GM21786 (cell line): ENCODE data around the gene TBC1D16.

ENCODE experiments used
- ATAC-seq: cut with Tn5 transposase; IDR thresholded peaks from one replicate; pipeline ENCODE4 v1.9.1; 2021; ENCODE audit not compliant: unreplicated experiment

Gene TBC1D16

DNA sequence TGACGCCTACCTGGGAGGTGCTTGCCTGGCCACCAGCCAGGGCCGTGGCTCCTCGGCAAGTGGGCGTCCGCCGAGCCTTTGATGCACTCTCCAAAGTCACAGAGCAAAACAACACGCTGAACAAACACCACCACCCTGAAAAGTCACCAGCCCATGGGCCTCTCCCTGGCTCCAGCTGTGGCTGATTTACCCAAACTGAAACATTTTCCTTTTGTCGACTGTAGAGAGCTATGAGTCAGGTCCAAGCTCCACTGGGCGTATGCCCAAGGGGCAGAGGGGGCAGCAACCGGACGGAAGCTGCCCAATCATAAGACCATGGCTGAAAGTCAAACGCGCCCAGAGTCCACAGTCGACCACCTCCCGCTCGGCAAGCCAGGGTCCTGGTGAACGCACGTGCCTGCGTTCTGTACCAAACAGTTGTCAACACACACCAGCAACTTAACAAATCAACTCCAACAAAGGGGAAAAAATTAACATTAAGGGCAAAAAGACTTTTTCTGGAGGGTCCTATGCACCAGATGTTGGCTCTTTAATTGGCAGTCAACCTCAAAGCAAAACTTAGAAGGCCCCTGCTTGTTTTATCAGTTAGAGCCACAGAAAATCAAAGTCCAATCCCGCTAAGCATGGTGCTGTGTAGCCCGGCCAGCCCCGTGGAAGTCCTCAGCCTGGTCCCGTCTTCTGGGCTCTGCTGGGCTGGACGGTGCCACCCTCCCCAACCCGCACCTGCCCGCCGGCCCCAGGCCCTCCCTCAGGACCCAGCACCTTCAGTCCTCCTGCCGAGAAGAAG, 47.3 kb downstream of the TBC1D16 start:
- no peak for ATAC-seq

DNA sequence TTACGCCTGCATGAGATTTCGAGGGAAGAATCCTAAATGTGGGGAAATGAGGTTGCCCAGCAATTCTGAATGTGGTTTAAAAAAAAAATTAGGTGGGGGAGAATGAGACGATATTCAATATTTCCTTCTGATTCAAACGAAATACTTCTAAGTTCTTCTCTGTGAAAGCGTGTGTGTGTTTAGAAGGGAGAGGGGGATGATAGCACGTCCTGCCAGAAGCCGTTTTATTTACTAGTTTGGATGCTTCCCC, 47.8 kb downstream of the TBC1D16 start:
- ATAC-seq, result no peak

DNA sequence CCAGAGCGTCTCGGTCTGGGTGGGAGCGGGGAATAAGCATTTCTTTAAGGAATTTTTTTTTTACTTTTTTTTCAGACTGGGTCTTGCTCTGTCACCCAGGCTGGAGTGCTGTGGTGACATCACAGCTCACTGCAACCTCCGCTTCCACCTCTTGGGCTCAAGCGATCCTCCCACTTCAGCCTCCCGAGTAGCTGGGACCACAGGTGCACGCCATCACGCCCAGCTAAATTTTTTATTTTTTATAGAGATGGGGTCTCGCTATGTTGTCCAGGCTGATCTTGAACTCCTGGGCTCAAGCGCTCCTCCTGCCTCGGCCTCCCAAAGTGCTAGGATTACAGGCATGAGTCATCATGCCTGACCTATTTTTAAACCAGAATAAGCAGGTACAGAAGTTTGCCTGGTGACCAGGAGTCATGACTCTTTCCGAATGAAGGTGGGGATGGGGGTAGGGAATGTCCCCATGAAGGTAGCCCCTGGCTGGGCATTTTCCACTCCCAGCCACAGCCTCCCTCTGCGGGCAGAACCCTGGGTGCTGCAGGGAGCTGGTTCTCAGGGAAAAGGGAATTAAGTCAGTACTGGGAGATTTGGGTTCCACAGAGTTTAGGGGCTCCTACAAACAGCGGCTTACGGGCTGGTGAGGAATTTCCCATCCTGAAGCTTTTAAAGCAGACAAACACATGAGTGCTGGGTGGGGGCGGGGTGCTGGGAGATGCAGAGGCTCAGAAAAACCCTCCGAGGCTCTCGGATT, 48.3 kb downstream of the TBC1D16 start:
- ATAC-seq, result no peak

DNA sequence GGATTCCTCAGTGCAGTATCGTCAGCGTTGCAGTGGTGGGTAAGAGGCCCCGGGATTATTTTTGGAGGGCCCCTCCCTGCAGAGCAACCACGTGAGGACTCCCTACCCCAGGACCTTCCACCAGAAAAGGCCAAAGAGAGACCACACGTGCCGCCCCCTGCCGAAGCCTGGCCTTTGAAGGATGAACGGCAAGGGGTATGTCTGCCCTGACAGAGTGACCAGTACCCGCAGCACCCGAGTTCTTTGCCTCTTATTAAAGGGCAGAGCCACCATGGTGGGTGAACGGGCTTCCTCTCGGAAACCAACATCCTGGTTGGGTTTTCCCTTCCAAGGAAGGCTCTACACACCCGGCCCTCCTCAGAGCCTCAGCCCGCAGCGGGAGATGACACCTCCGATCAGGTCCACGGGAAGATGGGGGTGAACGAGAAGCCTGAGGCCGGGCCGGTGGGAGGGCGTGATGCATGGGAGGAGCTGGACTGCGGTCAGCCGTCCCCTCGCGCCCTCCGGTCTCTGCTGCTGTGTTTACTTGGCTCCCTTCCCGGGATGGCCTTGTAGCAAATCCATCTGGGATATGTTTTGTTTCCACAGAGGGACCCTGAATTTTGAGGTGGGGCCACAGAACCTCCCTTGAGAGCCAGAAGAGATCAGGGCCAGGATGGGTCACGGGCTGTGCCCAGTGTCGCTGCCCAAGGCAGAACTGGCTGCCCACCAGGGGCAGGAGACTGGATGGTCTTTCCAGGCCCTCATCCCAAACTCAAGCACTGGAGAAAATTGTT, 49.1 kb downstream of the TBC1D16 start:
- no peak for ATAC-seq

DNA sequence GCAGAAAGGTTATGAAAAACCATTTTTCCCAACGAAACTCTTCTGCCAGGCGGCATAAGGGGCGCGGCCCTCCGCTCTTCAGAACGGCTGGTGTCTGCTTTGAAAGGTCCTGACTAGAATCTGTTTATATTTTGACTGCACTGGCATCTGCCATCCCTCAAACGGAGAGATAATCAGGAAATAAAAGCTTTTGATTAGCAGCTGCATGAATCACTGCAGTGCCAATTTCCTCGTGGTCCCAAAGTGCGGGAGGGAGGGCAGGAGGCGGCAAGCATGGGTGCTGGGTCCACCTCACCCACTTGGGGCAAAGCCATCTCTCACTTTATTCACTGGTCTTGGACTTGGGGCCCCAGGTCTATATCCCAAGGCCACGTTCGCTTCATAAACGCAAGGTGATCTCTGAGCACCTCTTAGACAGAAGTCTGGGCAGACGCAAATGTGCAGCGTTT, 49.7 kb downstream of the TBC1D16 start:
- no peak for ATAC-seq

DNA sequence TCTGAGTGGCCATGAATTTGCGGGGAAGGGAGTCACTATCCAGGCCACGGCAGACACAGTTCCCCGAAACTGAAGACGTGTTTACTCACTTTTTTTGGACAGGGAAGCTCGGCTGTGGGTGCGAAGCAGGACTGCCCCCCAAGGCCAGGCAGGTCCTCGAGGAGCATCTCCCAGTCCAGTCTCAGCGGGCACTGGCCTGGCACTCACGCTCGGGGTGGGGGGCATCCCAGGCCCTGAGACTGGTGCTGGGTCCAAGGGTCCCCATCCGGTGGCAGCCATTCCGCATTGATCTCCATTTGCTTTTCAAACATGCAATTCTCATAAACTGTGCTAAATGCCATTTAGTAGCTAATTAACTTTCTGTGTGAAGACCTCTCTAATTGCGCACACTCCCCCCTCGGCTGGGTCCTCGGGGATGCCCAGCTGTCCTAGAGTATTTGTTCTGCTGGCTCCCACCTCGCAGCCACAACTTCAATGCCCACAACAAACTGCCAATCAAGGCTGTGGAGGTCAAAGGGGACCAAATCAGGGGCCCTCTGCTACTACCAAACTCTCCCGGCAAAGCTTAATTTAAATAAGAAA, 50.2 kb downstream of the TBC1D16 start:
- ATAC-seq, result no peak

DNA sequence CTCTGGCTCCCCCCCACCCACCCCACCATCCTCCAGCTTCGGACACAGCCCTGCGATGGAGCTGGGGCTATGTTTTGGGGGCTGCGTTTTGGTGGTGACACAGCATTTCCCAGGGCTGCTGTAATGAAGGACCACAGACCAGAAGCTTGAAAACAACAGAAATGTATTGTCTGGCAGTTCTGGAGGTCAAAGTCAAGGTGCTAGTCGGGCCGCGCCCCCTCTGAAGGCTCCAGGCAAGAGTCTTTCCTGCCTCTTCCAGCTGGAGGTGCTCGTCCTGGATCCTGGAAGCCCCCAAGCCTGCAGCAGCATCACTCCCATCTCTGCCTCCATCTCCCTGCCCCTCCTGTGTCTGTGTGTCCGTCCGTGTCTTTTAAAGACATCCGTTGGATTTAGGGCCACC, 50.8 kb downstream of the TBC1D16 start:
- ATAC-seq, result no peak

DNA sequence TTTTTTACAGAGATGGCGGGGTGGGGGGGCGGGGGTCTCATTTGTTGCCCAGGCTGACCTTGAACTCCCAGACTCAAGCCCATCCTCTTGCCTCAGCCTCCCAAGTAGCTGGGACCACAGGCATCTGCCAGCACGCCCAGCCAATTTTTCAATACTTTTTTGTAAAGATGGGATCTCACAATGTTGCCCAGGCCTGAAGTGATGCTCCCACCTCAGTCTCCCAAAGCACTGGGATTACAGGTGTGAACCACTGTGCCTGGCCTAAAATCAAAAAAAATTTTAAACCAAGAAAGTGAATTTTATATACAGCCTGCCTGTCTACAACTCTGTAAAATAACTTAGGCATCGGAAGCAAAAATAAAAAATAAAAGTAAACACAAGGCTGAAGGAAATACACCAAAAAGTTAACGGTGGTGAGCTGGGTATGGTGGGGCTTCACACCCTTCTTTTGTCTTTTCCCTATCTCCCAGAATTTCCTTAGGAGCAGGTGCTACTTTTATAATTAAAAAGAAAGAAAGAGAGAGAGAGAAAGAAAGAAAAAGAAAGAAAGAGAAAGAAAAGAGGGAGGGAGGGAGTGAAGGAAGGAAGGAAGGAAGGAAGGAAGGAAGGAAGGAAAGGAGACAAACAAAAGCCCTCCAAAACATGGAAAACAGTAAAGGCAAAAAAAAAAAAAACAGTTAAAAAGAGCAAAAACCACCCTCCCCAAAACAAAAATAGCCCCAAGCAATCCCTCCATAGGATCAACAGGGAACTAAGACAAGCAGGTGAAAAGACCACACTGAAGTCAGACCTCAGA, 51.4 kb downstream of the TBC1D16 start:
- ATAC-seq, result no peak

DNA sequence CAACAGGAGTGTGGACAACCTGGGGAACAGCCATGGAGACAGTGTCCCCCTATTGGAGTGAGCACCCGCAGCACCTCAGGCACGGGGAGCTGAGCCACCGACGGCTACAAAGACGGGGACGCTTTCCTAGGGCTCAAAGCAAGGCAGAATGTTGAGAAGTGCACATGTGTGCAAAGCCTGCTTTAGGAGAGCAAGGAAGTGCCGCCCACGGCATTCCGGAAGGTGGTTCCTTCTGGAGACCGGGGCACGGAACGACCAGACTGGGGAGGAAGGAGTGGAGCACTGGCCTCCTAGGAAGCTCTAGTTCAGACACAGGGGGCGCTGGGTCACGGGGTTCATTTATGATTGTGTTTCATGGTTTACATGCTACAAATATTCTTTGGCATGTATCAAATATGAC, 52.2 kb downstream of the TBC1D16 start:
- no peak for ATAC-seq

DNA sequence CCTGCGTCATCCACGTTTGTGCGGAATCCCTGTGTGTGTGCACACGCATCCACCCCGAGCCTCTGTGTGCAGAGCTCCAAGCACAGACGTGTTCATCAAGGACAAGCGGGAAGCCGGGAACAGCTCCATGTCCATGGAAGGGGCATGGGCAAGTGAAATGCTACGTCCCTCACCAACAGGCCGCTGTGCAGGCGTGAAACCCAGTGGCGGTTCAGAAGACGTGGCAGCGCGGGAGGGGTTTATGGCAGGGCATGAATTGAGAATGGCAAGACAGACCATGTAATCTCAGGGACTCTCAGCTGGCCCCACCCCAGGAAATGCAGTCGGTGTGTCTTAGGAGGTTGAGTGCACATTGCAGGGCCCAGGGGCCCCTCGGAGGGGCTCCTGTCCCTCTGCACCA, 52.7 kb downstream of the TBC1D16 start:
- no peak for ATAC-seq

DNA sequence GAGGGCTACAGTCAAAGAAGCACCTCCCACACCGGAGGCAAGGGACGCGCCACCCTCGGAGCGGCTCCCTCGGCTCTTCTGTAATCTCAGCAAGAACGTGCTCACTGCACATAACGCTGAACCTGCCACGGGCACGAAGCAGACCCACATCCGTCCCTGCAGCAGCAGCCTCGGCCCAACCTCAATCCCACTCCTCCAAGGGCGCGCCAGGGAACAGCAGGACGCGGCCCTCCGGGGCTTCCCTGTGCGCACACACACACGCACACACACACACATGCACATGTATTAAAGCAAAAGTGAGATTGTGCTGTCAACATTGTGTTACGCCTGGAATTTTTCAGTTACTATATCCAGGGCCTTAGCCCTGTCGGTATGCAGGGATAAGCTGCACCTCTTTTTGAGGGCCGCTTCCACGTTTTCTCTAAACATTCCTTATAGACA, 54.0 kb downstream of the TBC1D16 start:
- ATAC-seq, result no peak

DNA sequence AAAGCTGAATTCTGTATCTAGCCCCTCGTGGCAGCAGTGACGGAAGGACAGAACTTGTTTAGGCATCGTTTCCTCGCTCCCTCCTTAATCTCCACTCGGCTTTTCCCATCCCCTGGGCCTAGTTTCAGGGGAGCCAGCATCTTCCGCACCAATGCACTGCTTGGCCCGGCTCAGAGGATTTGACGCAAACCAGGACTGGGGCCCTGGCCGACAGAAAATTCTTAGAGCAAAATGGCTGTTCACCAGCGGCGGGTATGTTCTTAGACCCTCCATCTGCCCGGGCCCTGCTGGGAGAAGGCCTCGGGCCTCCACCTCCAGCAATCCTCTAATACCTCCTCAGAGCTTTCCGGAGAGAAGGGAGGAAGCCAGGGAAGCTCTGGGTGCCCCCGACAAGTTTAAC, 54.6 kb downstream of the TBC1D16 start:
- ATAC-seq, result no peak

DNA sequence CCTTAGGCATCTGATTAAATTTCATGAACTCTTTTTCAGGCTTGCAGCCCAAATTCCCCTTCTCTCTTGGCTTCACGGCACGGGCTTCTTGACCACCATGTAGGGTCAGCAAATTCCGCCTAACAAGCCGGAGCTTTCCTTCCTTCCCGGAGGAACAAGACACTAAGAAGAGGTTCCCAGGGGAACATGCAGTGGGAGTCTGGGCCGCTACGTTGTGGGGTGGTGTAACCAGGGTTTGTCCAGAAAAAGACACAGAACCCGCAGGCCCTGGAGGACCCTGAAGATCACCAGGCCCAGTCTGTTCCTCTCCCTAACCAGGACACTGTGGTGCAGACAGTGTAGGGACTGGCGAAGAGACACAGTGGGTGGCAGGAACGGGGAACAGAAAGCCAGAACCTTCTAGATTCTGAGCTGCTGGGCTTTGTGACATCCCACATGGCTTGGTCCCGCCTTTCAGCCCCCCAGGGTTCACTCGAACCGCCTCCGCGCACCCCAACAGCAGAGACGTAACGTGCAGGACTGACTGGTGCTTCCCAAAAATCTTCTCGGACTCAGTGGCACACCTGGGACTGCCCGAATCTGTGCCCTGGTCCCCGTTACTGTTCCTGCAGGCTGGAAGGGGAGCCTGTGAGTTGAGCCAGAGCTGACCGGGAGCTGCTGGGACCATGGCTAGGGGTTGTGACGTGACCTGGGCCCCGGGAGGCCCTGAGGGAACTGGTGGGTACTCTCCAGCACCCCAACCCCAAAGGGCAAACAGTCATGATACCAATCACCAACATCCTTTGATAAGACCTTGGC, 55.2 kb downstream of the TBC1D16 start:
- ATAC-seq, result no peak

DNA sequence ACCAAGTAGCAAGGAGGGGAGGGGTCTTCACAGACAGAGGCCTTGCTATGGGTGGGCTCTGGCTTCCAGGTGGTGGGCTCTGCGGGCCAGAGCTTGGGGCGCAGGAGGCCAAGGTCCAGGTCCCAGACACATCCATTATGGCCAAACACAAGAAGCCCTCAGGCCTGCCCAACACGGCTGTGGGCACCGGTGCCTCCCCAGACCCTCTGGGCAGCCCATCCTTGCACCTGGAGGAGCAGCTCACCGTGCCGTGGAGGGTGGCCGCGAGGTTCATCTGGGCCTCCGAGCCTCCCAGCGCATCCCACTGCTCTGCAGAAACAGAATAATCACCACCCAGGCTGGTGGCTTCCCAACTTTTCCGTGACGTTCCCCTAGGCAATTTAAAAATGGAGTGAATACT, 55.9 kb downstream of the TBC1D16 start:
- ATAC-seq, result no peak

DNA sequence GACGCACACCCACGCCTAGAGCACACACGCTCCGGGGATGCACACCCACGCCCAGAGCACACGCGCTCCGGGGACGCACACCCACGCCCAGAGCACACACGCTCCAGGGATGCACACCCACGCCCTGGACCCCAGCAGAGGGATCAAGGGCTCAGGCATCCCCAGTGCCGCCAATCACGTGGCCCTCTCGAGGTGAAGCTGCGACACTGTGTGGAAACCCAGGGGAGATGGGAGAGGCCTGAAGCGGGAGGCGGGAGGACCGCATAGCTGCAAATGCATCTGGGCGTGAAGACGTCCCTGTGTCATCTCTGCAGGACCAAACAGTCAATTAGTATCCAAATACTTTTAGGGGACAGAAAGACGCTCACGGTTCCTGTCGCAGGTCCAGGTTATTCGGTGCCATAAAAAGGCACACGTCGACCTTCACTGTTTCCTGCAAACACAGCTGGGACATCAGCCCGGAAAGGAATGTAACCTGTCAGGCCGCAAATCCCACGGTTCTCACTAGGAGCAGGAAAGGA, 56.4 kb downstream of the TBC1D16 start:
- no peak for ATAC-seq

DNA sequence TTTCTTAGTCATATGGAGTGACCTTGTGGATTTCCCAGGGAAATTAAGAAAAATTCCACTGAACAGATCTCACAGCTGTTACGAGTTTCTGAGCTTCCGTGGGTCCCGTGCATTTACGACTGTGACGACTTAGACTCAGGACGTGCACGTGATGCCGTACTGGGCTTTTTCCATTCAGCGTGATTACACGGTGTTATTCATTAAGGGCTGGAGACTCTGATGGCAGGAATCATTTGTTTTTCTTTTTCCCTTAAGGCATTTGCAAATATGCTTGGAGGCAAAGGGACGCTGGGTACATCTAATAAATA, 57.2 kb downstream of the TBC1D16 start:
- no peak for ATAC-seq

DNA sequence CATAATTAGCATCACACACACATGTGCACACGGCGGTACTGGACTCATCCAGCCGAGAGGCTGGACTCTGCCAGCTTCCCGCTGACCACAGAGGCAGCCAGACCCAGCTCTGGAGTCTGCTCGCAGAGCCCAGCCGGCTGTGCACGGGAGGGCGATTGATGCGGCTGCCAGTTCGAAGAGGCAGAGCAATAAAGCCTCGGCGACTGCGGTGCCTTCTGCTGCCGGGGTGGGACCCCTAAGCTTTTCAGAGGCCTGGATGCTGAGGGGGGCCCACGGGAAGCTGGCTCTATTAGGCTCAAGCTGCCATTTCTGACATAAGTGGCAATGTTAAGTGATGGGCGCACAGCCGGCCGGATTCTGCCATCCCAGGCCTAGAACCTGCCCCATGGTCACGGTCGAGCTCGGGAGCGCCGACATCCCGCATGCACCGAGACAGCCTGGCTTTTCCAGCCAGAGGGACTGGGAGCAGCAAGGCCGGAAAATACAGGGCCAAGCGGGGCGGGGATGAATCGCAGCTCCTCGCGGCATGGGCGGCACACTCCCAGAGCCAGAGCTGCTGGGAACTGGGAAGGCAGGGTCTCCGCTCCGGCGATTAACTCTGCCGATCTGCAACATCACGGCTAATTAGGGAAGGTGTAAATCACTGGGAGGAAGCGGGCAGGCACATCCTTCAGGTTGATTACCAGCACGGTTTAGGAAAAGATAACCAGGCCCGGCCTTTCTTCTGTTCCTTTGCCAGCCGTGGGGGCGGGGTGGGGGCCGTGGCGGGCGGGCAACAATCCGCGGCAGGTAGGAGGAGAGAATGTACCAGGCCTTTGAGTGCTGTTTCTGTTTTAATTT, 57.7 kb downstream of the TBC1D16 start:
- ATAC-seq, result no peak

DNA sequence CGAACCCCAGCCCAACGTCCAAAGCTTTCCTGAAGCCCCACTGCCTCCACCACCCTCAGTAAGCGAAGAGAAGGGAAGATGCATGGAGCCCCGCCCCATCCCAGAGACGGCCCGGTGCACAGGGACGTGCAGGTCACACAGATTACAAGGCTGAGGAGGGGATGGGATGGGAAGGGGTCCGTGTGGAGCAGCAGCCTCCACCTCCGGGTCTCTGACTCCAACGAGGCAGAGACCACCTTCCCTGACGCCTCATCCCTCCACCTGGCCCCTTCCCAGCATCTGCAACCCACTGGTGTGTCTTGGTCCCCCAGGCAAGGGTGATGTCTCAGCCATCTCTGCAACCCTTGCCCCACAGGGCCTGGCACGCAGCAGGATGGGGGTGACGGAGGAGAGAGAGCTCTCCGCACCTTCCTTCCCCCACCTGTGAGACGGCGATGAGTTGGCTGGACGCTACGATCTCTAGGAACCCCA, 58.5 kb downstream of the TBC1D16 start:
- ATAC-seq, result no peak

DNA sequence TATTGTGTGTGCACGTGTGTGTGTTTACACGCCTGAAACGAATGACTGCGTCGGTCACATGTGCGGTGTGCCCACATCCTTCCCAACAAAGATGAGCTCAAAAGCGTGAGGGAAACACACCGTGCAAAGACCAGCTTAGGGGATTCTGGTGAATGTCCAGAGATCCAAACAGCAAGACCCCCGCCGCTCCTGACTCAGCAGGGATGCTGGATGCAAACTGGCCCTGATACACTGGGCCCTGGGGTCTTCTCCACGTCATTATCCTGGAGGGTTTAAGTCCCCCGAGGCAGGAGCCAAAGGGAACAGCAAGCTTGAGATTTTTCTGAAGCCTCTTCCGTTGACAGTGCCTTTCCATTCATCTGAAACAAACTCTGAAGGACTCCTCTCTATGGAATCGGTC, 59.2 kb downstream of the TBC1D16 start:
- ATAC-seq, result no peak
